ENCODE results near the gene CDH4. TPM values are rescaled to one million over a fixed set of nuclear protein-coding genes. Genes with fewer than 3 reads are reported as not detected.

Gene CDH4
- total RNA-seq, 1 experiment from 2014 or later, result 3.9 TPM

GRCh38 chr20:61310954-61311353, 58.9 kb downstream of the CDH4 start:
- H3K36me3 ChIP-seq (replicated peaks; ENCODE audit: control insufficient read depth, insufficient read depth, low read length), result no peaks in the 10 kb centered on the region
- no peaks in the 10 kb centered on the region; the same call in 1 of the 2 replicates for H3K27me3 ChIP-seq (ENCODE audit: control insufficient read depth, insufficient read depth, low read length)
- no peak for DNase-seq
- H3K4me3 ChIP-seq (ENCODE audit: insufficient read depth, low read depth, low read length), result no peak overlapping the region

- Histone ChIP-seq H3K36me3 (replicated peaks; ENCODE audit: control insufficient read depth, insufficient read depth, low read length) (no peaks in the 10 kb centered on the region), H3K4me3 (ENCODE audit: insufficient read depth, low read depth, low read length) (no peak overlapping the region), H3K27me3 (ENCODE audit: control insufficient read depth, insufficient read depth, low read length) (no peaks in the 10 kb centered on the region; the same call in 1 of the 2 replicates)
- no peak for DNase-seq
Measured at GRCh38 chr20:61311656-61312387, 59.8 kb downstream of the CDH4 start.

- H3K4me3 ChIP-seq (ENCODE audit: insufficient read depth, low read depth, low read length), result no peak overlapping the region
- H3K27me3 ChIP-seq (ENCODE audit: control insufficient read depth, insufficient read depth, low read length), result no peaks in the 10 kb centered on the region; the same call in 1 of the 2 replicates
- no peaks in the 10 kb centered on the region for H3K36me3 ChIP-seq (replicated peaks; ENCODE audit: control insufficient read depth, insufficient read depth, low read length)
- DNase-seq, result no peak
Measured at GRCh38 chr20:61312925-61313324, 60.9 kb downstream of the CDH4 start.

- Histone ChIP-seq H3K4me3 (ENCODE audit: insufficient read depth, low read depth, low read length) (no peak overlapping the region), H3K36me3 (replicated peaks; ENCODE audit: control insufficient read depth, insufficient read depth, low read length) (no peaks in the 10 kb centered on the region), H3K27me3 (ENCODE audit: control insufficient read depth, insufficient read depth, low read length) (no peaks in the 10 kb centered on the region; the same call in 1 of the 2 replicates)
- no peak for DNase-seq
Measured at GRCh38 chr20:61313396-61313795, 61.3 kb downstream of the CDH4 start.

GRCh38 chr20:61314326-61315010, 62.4 kb downstream of the CDH4 start:
- Histone ChIP-seq H3K36me3 (replicated peaks; ENCODE audit: control insufficient read depth, insufficient read depth, low read length) (no peaks in the 10 kb centered on the region), H3K4me3 (ENCODE audit: insufficient read depth, low read depth, low read length) (no peak overlapping the region), H3K27me3 (ENCODE audit: control insufficient read depth, insufficient read depth, low read length) (no peaks in the 10 kb centered on the region; the same call in 1 of the 2 replicates)
- no peak for DNase-seq

GRCh38 chr20:61315319-61315718, 63.3 kb downstream of the CDH4 start:
- Histone ChIP-seq H3K27me3 (ENCODE audit: control insufficient read depth, insufficient read depth, low read length) (no peaks in the 10 kb centered on the region; the same call in 1 of the 2 replicates), H3K4me3 (ENCODE audit: insufficient read depth, low read depth, low read length) (no peak overlapping the region), H3K36me3 (replicated peaks; ENCODE audit: control insufficient read depth, insufficient read depth, low read length) (no peaks in the 10 kb centered on the region)
- DNase-seq, result no peak

GRCh38 chr20:61316346-61316745, 64.3 kb downstream of the CDH4 start:
- no peak overlapping the region for H3K4me3 ChIP-seq (ENCODE audit: insufficient read depth, low read depth, low read length)
- DNase-seq, result no peak
- no peaks in the 10 kb centered on the region; the same call in 1 of the 2 replicates for H3K27me3 ChIP-seq (ENCODE audit: control insufficient read depth, insufficient read depth, low read length)
- H3K36me3 ChIP-seq (replicated peaks; ENCODE audit: control insufficient read depth, insufficient read depth, low read length), result no peaks in the 10 kb centered on the region

GRCh38 chr20:61317966-61318530, 66.0 kb downstream of the CDH4 start:
- H3K36me3 ChIP-seq (replicated peaks; ENCODE audit: control insufficient read depth, insufficient read depth, low read length), result no peaks in the 10 kb centered on the region
- DNase-seq, result no peak
- H3K27me3 ChIP-seq (ENCODE audit: control insufficient read depth, insufficient read depth, low read length), result no peaks in the 10 kb centered on the region; the same call in 1 of the 2 replicates
- no peak overlapping the region for H3K4me3 ChIP-seq (ENCODE audit: insufficient read depth, low read depth, low read length)

- no peaks in the 10 kb centered on the region for H3K36me3 ChIP-seq (replicated peaks; ENCODE audit: control insufficient read depth, insufficient read depth, low read length)
- DNase-seq, result no peak
- H3K27me3 ChIP-seq (ENCODE audit: control insufficient read depth, insufficient read depth, low read length), result no peaks in the 10 kb centered on the region; the same call in 1 of the 2 replicates
- no peak overlapping the region for H3K4me3 ChIP-seq (ENCODE audit: insufficient read depth, low read depth, low read length)
Measured at GRCh38 chr20:61320691-61321425, 68.8 kb downstream of the CDH4 start.

GRCh38 chr20:61321481-61321880, 69.4 kb downstream of the CDH4 start:
- Histone ChIP-seq H3K4me3 (ENCODE audit: insufficient read depth, low read depth, low read length) (no peak overlapping the region), H3K36me3 (replicated peaks; ENCODE audit: control insufficient read depth, insufficient read depth, low read length) (no peaks in the 10 kb centered on the region), H3K27me3 (ENCODE audit: control insufficient read depth, insufficient read depth, low read length) (no peaks in the 10 kb centered on the region)
- no peak for DNase-seq

GRCh38 chr20:61322151-61322865, 70.2 kb downstream of the CDH4 start:
- no peak overlapping the region for H3K4me3 ChIP-seq (ENCODE audit: insufficient read depth, low read depth, low read length)
- DNase-seq, result no peak
- no peaks in the 10 kb centered on the region; the same call in 1 of the 2 replicates for H3K27me3 ChIP-seq (ENCODE audit: control insufficient read depth, insufficient read depth, low read length)
- no peaks in the 10 kb centered on the region for H3K36me3 ChIP-seq (replicated peaks; ENCODE audit: control insufficient read depth, insufficient read depth, low read length)

- Histone ChIP-seq H3K27me3 (ENCODE audit: control insufficient read depth, insufficient read depth, low read length) (no peaks in the 10 kb centered on the region; the same call in 1 of the 2 replicates), H3K36me3 (replicated peaks; ENCODE audit: control insufficient read depth, insufficient read depth, low read length) (no peaks in the 10 kb centered on the region), H3K4me3 (ENCODE audit: insufficient read depth, low read depth, low read length) (no peak overlapping the region)
- no peak for DNase-seq
Measured at GRCh38 chr20:61324906-61325305, 72.8 kb downstream of the CDH4 start.

GRCh38 chr20:61325718-61326117, 73.7 kb downstream of the CDH4 start:
- Histone ChIP-seq H3K36me3 (replicated peaks; ENCODE audit: control insufficient read depth, insufficient read depth, low read length) (no peaks in the 10 kb centered on the region), H3K27me3 (ENCODE audit: control insufficient read depth, insufficient read depth, low read length) (no peaks in the 10 kb centered on the region; the same call in 1 of the 2 replicates), H3K4me3 (ENCODE audit: insufficient read depth, low read depth, low read length) (no peak overlapping the region)
- no peak for DNase-seq
